Measurements from ENCODE around the gene TSHR. TPM values are rescaled to one million over a fixed set of nuclear protein-coding genes. Genes with fewer than 3 reads are reported as not detected.

Gene TSHR
- total RNA-seq, 1 donor: not detected

GRCh38 chr14:80933686-80934085, 21.7 kb upstream of the TSHR start:
- peaks cover 15% of the 10 kb centered on the region for H3K4me1 ChIP-seq (ENCODE audit: insufficient read depth, low read length)
- H2AFZ ChIP-seq (ENCODE audit: low read length): no peak overlapping the region
- H3K9me3 ChIP-seq (ENCODE audit: low read depth, low read length): no peaks in the 10 kb centered on the region
- no peaks in the 10 kb centered on the region for H4K20me1 ChIP-seq (ENCODE audit: insufficient read depth, low read length)
- H3K27me3 ChIP-seq (ENCODE audit: insufficient read depth, low read length): no peaks in the 10 kb centered on the region
- no peak overlapping the region for H3K27ac ChIP-seq (ENCODE audit: low read depth, low read length)
- no peak for TF ChIP-seq CTCF (IDR thresholded peaks at IDR 0.05; ENCODE audit: extremely low read depth, low read depth, low read length)
- DNase-seq (ENCODE audit: insufficient read length, low spot score, missing footprints): no peak
- H3K36me3 ChIP-seq (ENCODE audit: insufficient read depth, low read length): no peaks in the 10 kb centered on the region
- H3K4me3 ChIP-seq (ENCODE audit: insufficient read depth, low read length): no peak overlapping the region
- H3K79me2 ChIP-seq (ENCODE audit: insufficient read depth, low read length): peaks cover 2% of the 10 kb centered on the region
- no peak overlapping the region for H3K4me2 ChIP-seq (ENCODE audit: insufficient read depth, low read length)

- no peak for TF ChIP-seq CTCF (IDR thresholded peaks at IDR 0.05; ENCODE audit: extremely low read depth, low read depth, low read length)
- Histone ChIP-seq H3K4me1 (ENCODE audit: insufficient read depth, low read length) (peaks cover 13% of the 10 kb centered on the region), H3K27me3 (ENCODE audit: insufficient read depth, low read length) (no peaks in the 10 kb centered on the region), H3K9me3 (ENCODE audit: low read depth, low read length) (no peaks in the 10 kb centered on the region), H2AFZ (ENCODE audit: low read length) (no peak overlapping the region), H3K4me3 (ENCODE audit: insufficient read depth, low read length) (no peak overlapping the region), H3K79me2 (ENCODE audit: insufficient read depth, low read length) (peaks cover 7% of the 10 kb centered on the region), H3K4me2 (ENCODE audit: insufficient read depth, low read length) (no peak overlapping the region), H3K36me3 (ENCODE audit: insufficient read depth, low read length) (no peaks in the 10 kb centered on the region), H4K20me1 (ENCODE audit: insufficient read depth, low read length) (no peaks in the 10 kb centered on the region), H3K27ac (ENCODE audit: low read depth, low read length) (no peak overlapping the region)
- DNase-seq (ENCODE audit: insufficient read length, low spot score, missing footprints): no peak
These were observed 15.3 kb upstream of the TSHR start for GRCh38 chr14:80940146-80940545.

GRCh38 chr14:80941241-80942185, 13.9 kb upstream of the TSHR start, which contains the start of gene CEP128:
TSS of gene CEP128 (minus strand) at chr14:80941738.
- TF ChIP-seq CTCF (IDR thresholded peaks at IDR 0.05; ENCODE audit: extremely low read depth, low read depth, low read length): no peak
- H4K20me1 ChIP-seq (ENCODE audit: insufficient read depth, low read length): no peaks in the 10 kb centered on the region
- H3K27me3 ChIP-seq (ENCODE audit: insufficient read depth, low read length): no peaks in the 10 kb centered on the region
- no peaks in the 10 kb centered on the region for H3K36me3 ChIP-seq (ENCODE audit: insufficient read depth, low read length)
- H3K4me1 ChIP-seq (ENCODE audit: insufficient read depth, low read length): peaks cover 13% of the 10 kb centered on the region
- H2AFZ ChIP-seq (ENCODE audit: low read length): peak within 1 kb of the TSS; percentile 99
- peak within 1 kb of the TSS; percentile 95 for H3K4me3 ChIP-seq (ENCODE audit: insufficient read depth, low read length)
- H3K79me2 ChIP-seq (ENCODE audit: insufficient read depth, low read length): peaks cover 7% of the 10 kb centered on the region
- H3K9me3 ChIP-seq (ENCODE audit: low read depth, low read length): no peaks in the 10 kb centered on the region
- DNase-seq (ENCODE audit: insufficient read length, low spot score, missing footprints): peak; percentile 93
- peak within 1 kb of the TSS; percentile 98 for H3K4me2 ChIP-seq (ENCODE audit: insufficient read depth, low read length)
- H3K27ac ChIP-seq (ENCODE audit: low read depth, low read length): peak within 1 kb of the TSS; percentile 61

- no peaks in the 10 kb centered on the region for H3K9me3 ChIP-seq (ENCODE audit: low read depth, low read length)
- TF ChIP-seq CTCF (IDR thresholded peaks at IDR 0.05; ENCODE audit: extremely low read depth, low read depth, low read length): no peak
- H3K27me3 ChIP-seq (ENCODE audit: insufficient read depth, low read length): no peaks in the 10 kb centered on the region
- no peaks in the 10 kb centered on the region for H4K20me1 ChIP-seq (ENCODE audit: insufficient read depth, low read length)
- H3K27ac ChIP-seq (ENCODE audit: low read depth, low read length): peak overlapping the region; percentile 38
- H3K4me3 ChIP-seq (ENCODE audit: insufficient read depth, low read length): peak overlapping the region; percentile 95
- peak overlapping the region; percentile 98 for H3K4me2 ChIP-seq (ENCODE audit: insufficient read depth, low read length)
- peaks cover 7% of the 10 kb centered on the region for H3K79me2 ChIP-seq (ENCODE audit: insufficient read depth, low read length)
- DNase-seq (ENCODE audit: insufficient read length, low spot score, missing footprints): no peak
- H2AFZ ChIP-seq (ENCODE audit: low read length): peak overlapping the region; percentile 89
- H3K4me1 ChIP-seq (ENCODE audit: insufficient read depth, low read length): peaks cover 13% of the 10 kb centered on the region
- no peaks in the 10 kb centered on the region for H3K36me3 ChIP-seq (ENCODE audit: insufficient read depth, low read length)
These were observed 13.2 kb upstream of the TSHR start for GRCh38 chr14:80942191-80942600.
